H1 (cell line): ENCODE measurements around the gene OLIG2. TPM values are rescaled to one million over a fixed set of nuclear protein-coding genes. Genes with fewer than 3 reads are reported as not detected.

Experiments used
- CHD2 ChIP-seq: IDR thresholded peaks from 2 replicates; pipeline ENCODE4 v1.6.1; 2012; ENCODE audit warnings: low read length, improper control_type of control experiment
- CTBP2 ChIP-seq: IDR thresholded peaks from 2 replicates; pipeline ENCODE4 v1.7.0; 2011; ENCODE audit warnings: borderline replicate concordance, mild to moderate bottlenecking, moderate library complexity, mixed read lengths, low read length; ENCODE audit not compliant: insufficient read depth, insufficient read length
- GABPA ChIP-seq: IDR thresholded peaks from 2 replicates; pipeline ENCODE4 v1.6.1; 2011; ENCODE audit warnings: mild to moderate bottlenecking, low read length, moderate library complexity, borderline replicate concordance; ENCODE audit not compliant: insufficient read depth
- JUND ChIP-seq: IDR thresholded peaks from 2 replicates; pipeline ENCODE4 v1.6.1; 2011; ENCODE audit warnings: mild to moderate bottlenecking, improper control_type of control experiment, low read length
- polyA plus RNA-seq, 7 experiments: library from polyadenylated mRNA; depleted of rRNA in 3 of 7; stranded (reverse) in 5 of 7; unstranded in 2 of 7; fragments of >200 nt in 5 of 7; fragments of 200-250 nt in 2 of 7; gene quantifications; 1 replicate in 5 of 7; 2 replicates in 1 of 7; 4 replicates in 1 of 7; pipeline versions ENCODE4 v1.2.1 to v1.2.3, GENCODE V29; 2011 to 2013; ENCODE audit warnings: missing spikeins in 2 of 7, mixed read lengths in 2 of 7
- total RNA-seq: library from RNA; stranded (reverse); fragmentation: NEBNext Ultra II Directional; extraction: Animal tissue kit (Norgen Biotek cat#: 25700); gene quantifications from 2 replicates; pipeline ENCODE4 v1.2.1, GENCODE V29; 2021
- TF ChIP-seq, protein P1 (sequence below): fragments of 300-600 bp; sonication (generic); IDR thresholded peaks from 2 replicates; pipeline ENCODE4 v1.7.1; 2012; ENCODE audit warnings: low read length, moderate library complexity, mild to moderate bottlenecking, inconsistent platforms; ENCODE audit not compliant: insufficient replicate concordance

OLIG2 gene
- total and polyA plus RNA-seq, 2 of the 8 experiments (the other 6 are each of a cell fraction or from before 2014, with no cell fraction given), result 0.79 TPM; not detected in 1

DNA sequence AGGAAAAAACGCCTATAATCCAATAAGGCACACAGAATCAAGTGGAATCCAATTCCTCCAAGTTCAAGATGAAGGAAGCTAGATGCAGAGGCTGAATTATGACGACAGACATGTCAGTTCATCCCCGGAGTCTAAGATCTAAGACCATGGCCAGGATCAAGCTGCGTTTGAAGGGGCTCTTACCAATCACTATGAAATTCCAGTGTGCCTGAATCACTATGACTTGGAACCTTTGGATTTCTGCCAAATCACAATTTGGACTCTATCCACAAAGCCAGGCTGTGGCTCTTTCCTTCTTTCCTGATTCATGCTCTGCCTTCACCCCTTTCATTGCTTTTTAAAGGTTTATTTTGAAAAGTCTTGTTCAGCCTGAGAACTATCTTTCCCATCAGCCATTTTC lies 17.1 kb downstream of the OLIG2 start (continued):
- TF ChIP-seq, protein P1, sequence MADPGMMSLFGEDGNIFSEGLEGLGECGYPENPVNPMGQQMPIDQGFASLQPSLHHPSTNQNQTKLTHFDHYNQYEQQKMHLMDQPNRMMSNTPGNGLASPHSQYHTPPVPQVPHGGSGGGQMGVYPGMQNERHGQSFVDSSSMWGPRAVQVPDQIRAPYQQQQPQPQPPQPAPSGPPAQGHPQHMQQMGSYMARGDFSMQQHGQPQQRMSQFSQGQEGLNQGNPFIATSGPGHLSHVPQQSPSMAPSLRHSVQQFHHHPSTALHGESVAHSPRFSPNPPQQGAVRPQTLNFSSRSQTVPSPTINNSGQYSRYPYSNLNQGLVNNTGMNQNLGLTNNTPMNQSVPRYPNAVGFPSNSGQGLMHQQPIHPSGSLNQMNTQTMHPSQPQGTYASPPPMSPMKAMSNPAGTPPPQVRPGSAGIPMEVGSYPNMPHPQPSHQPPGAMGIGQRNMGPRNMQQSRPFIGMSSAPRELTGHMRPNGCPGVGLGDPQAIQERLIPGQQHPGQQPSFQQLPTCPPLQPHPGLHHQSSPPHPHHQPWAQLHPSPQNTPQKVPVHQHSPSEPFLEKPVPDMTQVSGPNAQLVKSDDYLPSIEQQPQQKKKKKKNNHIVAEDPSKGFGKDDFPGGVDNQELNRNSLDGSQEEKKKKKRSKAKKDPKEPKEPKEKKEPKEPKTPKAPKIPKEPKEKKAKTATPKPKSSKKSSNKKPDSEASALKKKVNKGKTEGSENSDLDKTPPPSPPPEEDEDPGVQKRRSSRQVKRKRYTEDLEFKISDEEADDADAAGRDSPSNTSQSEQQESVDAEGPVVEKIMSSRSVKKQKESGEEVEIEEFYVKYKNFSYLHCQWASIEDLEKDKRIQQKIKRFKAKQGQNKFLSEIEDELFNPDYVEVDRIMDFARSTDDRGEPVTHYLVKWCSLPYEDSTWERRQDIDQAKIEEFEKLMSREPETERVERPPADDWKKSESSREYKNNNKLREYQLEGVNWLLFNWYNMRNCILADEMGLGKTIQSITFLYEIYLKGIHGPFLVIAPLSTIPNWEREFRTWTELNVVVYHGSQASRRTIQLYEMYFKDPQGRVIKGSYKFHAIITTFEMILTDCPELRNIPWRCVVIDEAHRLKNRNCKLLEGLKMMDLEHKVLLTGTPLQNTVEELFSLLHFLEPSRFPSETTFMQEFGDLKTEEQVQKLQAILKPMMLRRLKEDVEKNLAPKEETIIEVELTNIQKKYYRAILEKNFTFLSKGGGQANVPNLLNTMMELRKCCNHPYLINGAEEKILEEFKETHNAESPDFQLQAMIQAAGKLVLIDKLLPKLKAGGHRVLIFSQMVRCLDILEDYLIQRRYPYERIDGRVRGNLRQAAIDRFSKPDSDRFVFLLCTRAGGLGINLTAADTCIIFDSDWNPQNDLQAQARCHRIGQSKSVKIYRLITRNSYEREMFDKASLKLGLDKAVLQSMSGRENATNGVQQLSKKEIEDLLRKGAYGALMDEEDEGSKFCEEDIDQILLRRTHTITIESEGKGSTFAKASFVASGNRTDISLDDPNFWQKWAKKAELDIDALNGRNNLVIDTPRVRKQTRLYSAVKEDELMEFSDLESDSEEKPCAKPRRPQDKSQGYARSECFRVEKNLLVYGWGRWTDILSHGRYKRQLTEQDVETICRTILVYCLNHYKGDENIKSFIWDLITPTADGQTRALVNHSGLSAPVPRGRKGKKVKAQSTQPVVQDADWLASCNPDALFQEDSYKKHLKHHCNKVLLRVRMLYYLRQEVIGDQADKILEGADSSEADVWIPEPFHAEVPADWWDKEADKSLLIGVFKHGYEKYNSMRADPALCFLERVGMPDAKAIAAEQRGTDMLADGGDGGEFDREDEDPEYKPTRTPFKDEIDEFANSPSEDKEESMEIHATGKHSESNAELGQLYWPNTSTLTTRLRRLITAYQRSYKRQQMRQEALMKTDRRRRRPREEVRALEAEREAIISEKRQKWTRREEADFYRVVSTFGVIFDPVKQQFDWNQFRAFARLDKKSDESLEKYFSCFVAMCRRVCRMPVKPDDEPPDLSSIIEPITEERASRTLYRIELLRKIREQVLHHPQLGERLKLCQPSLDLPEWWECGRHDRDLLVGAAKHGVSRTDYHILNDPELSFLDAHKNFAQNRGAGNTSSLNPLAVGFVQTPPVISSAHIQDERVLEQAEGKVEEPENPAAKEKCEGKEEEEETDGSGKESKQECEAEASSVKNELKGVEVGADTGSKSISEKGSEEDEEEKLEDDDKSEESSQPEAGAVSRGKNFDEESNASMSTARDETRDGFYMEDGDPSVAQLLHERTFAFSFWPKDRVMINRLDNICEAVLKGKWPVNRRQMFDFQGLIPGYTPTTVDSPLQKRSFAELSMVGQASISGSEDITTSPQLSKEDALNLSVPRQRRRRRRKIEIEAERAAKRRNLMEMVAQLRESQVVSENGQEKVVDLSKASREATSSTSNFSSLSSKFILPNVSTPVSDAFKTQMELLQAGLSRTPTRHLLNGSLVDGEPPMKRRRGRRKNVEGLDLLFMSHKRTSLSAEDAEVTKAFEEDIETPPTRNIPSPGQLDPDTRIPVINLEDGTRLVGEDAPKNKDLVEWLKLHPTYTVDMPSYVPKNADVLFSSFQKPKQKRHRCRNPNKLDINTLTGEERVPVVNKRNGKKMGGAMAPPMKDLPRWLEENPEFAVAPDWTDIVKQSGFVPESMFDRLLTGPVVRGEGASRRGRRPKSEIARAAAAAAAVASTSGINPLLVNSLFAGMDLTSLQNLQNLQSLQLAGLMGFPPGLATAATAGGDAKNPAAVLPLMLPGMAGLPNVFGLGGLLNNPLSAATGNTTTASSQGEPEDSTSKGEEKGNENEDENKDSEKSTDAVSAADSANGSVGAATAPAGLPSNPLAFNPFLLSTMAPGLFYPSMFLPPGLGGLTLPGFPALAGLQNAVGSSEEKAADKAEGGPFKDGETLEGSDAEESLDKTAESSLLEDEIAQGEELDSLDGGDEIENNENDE, result no peak
- TF ChIP-seq JUND (no peak), CTBP2 (no peak), GABPA (no peak), CHD2 (no peak)
